Posterior cingulate gyrus (tissue), 11 donors: ENCODE data around the gene PYGB.
A peak's percentile ranks its signal among the peaks of the same experiment; 100 is the strongest.

ENCODE experiments used
- DNase-seq, 10 donors: peaks; one replicate each; pipeline versions ENCODE4 v3.0.0 to v3.0.0-alpha.2; 2020 to 2021; ENCODE audit warnings: mixed read lengths in 3 of 10
- intact Hi-C: fragments of 100-400 bp; cut with DNase I; formaldehyde crosslinking; loops from one replicate; pipeline ENCODE4 v1.15.1; 2023

PYGB gene

GRCh38 chr20:25288291-25289181 is 40.7 kb downstream of the PYGB start:
- DNase-seq: peak in 4 of 10 donors; percentile 13 to 65 (median 58)
- intact Hi-C loops: no loop called here

DNA sequence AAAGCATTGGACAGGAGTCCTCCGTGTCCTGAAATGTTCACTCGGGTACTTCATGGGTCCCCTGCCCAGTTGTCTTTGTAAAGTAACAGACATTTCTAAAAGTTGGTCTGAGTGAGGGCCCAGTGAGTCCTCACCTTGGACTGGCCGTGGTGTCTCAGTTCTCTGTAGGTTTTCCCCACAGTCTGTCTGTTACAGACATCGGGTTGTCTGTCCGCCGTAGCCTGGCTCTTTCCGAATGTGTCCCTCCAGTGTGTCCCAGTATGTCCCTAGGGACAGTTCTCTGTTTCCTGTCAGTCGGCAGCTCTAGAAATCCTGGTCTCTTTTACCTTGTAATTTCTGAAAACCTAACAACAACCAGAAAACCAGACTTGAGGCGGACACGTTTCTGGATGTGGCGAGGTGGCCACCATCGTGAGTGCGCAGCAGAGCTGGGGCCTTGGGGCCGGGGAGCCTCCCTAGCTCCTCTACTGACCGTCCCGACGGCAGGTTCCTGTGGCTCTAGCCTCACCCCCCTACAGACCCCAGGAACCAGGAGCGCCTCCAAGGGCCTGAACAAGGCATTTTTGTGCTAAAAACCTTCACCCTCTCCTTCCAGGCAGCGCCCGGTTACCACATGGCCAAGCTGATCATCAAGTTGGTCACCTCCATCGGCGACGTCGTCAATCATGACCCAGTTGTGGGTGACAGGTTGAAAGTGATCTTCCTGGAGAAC is 42.2 kb downstream of the PYGB start:
- peak in 4 of 10 donors; percentile 8 to 57 (median 54) for DNase-seq
- intact Hi-C loops: loop anchor here (10.0 kb wide), 1 partner anchor 55 kb away; no protein-coding TSS in a partner anchor

- intact Hi-C loops: loop anchor here (10.0 kb wide), 1 partner anchor 56 kb away; no protein-coding TSS in a partner anchor
- peak in 3 of 10 donors; percentile 66 to 75 (median 67) for DNase-seq
Measured at GRCh38 chr20:25290646-25291431, 43.0 kb downstream of the PYGB start.

- peak in 3 of 10 donors; percentile 61 to 78 (median 71) for DNase-seq
- intact Hi-C loops: loop anchor here (10.0 kb wide), 1 partner anchor 57 kb away; no protein-coding TSS in a partner anchor
Measured at GRCh38 chr20:25291432-25292133, 43.7 kb downstream of the PYGB start.

GRCh38 chr20:25292176-25292891 is 44.4 kb downstream of the PYGB start:
- intact Hi-C loops: loop anchor here (10.0 kb wide), 1 partner anchor 58 kb away; no protein-coding TSS in a partner anchor
- DNase-seq: no peak

DNA sequence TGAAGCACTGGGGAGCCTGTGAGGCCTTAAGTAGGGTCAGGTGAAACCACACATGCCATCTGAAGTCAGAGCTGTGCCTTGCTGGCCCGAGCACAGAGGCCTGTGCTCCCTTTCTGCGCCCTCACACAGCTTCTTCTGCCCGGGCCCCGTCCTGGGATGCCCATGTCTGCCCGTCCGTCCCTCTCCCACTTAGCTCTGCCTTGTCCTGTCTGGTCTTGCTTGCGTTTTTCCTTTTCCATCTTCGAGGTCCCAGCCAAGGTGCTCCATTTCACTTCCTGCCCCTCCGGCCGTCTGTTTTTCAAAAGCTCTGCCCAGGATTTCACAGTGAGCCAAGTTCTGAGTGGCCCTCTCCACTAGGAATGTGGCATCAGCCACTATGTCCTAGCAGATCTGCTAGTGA is 45.6 kb downstream of the PYGB start:
- intact Hi-C loops: loop anchor here (10.0 kb wide), 1 partner anchor 59 kb away; no protein-coding TSS in a partner anchor
- no peak for DNase-seq

GRCh38 chr20:25293910-25294458 is 46.1 kb downstream of the PYGB start:
- intact Hi-C loops: loop anchor here (1.0 to 10.0 kb wide), 2 partner anchors 59 to 105 kb away; no protein-coding TSS in a partner anchor
- DNase-seq: peak in 1 of 10 donors; percentile 85

- intact Hi-C loops: loop anchor here (1.0 to 10.0 kb wide), 2 partner anchors 60 to 105 kb away; no protein-coding TSS in a partner anchor
- DNase-seq: peak in 9 of 10 donors; percentile 49 to 95 (median 76)
Measured at GRCh38 chr20:25294459-25295385, 46.8 kb downstream of the PYGB start.

DNA sequence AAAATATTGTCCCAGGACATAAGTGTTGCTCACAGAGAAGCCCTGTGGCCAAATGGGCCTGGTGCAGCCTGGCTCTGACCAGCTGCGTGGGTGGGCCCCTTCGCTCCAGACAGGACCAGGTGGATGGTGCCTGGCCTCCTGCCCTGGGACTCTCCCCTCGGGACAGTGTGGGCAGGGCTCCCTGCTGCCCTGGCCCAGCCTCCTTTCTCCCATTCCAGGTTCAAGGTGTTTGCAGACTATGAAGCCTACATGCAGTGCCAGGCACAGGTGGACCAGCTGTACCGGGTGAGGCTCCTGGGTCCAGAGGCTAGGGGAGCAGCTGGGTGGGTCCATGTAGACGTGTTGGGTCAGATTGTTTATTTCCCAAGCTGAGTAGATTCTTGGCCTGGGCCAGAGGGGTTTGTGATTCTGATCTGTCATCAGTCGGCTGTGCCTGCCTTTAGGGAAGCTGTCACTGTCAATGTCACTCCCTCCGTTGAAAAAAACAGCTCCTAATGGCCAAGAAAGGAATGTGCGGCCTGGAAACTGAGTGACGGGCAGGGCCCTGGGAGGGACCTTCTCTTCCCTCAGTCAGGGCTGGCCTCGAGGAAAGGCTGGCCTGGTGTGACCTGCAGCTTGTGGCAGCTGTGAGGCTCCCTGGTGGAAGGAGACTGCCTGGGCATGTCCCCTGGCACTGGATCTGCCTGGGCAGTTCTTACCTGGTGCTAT is 47.7 kb downstream of the PYGB start:
- intact Hi-C loops: loop anchor here (10.0 kb wide), 1 partner anchor 61 kb away; no protein-coding TSS in a partner anchor
- no peak for DNase-seq

GRCh38 chr20:25296094-25297093 is 48.5 kb downstream of the PYGB start:
- peak in 1 of 10 donors; percentile 91 for DNase-seq
- intact Hi-C loops: loop anchor here (10.0 kb wide), 1 partner anchor 62 kb away; no protein-coding TSS in a partner anchor

DNA sequence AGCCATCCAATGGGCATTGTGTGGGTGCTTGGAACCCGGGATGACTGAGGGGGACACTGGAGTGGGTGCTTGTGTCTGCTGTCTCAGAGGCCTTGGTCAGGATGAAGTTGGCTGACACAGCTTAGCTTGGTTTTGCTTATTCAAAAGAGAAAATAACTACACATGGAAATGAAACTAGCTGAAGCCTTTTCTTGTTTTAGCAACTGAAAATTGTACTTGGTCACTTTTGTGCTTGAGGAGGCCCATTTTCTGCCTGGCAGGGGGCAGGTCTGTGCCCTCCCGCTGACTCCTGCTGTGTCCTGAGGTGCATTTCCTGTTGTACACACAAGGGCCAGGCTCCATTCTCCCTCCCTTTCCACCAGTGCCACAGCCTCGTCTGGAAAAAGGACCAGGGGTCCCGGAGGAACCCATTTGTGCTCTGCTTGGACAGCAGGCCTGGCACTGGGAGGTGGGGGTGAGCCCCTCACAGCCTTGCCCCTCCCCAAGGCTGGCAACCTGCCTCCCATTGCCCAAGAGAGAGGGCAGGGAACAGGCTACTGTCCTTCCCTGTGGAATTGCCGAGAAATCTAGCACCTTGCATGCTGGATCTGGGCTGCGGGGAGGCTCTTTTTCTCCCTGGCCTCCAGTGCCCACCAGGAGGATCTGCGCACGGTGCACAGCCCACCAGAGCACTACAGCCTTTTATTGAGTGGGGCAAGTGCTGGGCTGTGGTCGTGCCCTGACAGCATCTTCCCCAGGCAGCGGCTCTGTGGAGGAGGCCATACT is 49.4 kb downstream of the PYGB start:
- no peak for DNase-seq
- intact Hi-C loops: loop anchor here (10.0 kb wide), 1 partner anchor 63 kb away; no protein-coding TSS in a partner anchor

GRCh38 chr20:25299806-25300205 is 51.9 kb downstream of the PYGB start:
- no peak for DNase-seq
- intact Hi-C loops: loop anchor here (10.0 kb wide), 1 partner anchor 65 kb away; no protein-coding TSS in a partner anchor

DNA sequence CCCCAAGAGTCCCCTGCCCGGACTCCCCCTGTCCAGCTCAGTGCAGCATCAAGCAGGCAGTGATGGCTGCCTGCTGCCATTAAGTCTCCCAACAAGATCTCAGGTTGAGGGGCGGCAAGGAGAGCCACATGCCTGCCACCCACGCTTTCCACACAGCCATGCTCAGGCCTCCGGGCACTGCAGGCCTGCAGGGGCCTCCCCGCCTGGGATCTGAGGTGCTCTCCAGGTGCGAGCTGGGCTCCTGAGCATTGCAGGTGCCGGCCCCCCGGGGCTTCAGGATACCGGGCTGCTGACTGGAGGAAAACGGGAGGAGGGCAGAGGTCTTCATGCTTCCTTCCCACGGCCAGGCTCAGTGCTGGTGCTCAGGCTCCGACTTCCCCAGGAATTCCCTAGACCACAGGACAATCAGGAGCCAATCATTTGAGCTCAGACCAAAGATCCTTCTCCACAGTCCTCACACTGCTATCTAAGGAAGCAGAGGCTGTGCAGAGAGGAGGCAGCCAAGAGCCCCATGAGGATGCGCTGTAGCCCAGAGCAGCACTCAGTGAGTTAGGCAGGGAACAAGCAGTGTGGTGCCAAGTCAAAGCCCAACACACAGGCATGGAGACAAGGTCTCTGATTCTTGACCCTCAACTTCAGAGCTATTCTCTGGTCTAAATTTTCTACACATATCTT is 52.7 kb downstream of the PYGB start:
- no peak for DNase-seq
- intact Hi-C loops: no loop called here

DNA sequence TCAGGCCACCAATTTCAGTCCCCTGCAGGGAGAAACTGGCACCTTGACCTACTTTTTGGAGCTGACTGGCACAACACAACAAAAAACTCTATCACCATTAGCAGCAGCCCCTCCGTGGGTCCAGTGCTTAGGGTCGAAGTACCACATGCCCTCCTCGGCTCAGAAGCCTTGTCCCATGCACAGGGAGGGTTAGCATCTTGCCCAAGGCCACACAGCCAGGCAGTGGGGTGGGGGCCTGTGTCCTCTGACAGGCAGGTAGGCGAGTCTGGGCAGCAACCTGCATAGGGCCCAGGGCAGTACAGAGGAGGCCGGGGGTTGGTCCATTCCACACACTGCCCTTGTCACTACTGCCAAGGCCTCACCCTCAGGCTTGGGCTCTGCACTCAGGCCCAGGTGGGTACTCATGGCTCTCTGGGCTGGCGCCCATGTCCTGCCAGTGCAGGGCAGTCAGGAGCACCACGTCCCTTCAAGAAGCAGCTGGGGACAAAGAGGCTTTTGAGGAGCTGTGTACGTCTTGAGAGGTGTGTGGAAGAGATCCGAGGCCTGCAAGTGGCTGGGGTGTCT is 53.6 kb downstream of the PYGB start:
- intact Hi-C loops: no loop called here
- DNase-seq: no peak
